Measurements from ENCODE around the gene CTSH.

DNA sequence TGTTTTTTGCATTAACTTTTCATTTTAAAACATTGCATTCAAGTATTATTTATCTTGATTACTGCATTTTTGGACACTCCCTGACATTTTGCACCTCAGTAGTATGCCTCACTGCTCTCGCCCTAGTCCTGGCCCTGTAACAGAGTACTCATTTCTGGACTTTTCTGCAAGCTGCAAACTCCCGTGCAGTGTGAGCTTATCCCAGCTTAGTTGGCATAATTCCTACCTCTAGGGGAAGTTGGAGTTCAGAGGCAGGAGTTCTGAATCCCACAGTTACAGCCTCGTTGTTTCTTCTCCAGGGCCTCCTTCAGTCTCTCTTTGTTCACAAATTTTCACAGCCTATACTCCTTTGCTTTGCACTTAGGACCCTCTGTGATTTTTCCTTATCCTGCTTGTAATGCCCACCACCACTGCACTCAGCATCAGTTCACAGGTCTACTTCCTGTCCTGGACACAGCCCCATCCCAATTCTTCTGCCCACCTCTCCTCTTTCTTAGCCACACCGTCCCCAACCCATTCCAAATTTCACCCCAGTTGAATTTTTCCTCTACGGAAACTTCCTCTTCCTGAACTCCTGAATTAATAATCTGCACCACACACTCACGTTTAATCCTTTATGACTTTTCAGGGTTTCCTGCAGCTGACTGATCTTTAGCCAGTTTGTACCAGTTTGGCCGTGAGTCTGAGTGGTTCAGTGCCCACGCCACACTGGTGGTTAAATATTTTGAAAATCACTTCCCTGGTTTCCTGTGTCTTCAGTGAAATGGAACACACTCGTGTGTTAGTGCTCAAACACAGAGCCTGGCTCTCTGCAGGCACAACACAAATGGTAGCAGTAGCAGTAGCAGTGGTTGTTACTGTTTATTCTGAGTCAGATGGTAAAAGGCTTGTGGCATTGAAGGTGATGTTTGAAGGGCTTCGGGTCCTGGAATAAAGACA is 6.3 kb upstream of the CTSH start:
- TF ChIP-seq, protein P1, sequence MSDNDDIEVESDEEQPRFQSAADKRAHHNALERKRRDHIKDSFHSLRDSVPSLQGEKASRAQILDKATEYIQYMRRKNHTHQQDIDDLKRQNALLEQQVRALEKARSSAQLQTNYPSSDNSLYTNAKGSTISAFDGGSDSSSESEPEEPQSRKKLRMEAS (IDR thresholded peaks at IDR 0.05): no peak
- TF ChIP-seq CREB1 (IDR thresholded peaks at IDR 0.05; ENCODE audit: low read depth) (no peak), CEBPB (IDR thresholded peaks at IDR 0.05) (no peak), EP300 (IDR thresholded peaks at IDR 0.05; ENCODE audit: borderline replicate concordance) (no peak), RAD21 (IDR thresholded peaks at IDR 0.05; ENCODE audit: low read depth) (no peak), NFIC (IDR thresholded peaks at IDR 0.05) (no peak), TAF1 (IDR thresholded peaks at IDR 0.05; ENCODE audit: low read depth) (no peak), YY1 (IDR thresholded peaks at IDR 0.05; ENCODE audit: low read depth) (no peak), TEAD4 (IDR thresholded peaks at IDR 0.05) (no peak), EGR1 (IDR thresholded peaks at IDR 0.05) (no peak)
- TF ChIP-seq, protein P2, sequence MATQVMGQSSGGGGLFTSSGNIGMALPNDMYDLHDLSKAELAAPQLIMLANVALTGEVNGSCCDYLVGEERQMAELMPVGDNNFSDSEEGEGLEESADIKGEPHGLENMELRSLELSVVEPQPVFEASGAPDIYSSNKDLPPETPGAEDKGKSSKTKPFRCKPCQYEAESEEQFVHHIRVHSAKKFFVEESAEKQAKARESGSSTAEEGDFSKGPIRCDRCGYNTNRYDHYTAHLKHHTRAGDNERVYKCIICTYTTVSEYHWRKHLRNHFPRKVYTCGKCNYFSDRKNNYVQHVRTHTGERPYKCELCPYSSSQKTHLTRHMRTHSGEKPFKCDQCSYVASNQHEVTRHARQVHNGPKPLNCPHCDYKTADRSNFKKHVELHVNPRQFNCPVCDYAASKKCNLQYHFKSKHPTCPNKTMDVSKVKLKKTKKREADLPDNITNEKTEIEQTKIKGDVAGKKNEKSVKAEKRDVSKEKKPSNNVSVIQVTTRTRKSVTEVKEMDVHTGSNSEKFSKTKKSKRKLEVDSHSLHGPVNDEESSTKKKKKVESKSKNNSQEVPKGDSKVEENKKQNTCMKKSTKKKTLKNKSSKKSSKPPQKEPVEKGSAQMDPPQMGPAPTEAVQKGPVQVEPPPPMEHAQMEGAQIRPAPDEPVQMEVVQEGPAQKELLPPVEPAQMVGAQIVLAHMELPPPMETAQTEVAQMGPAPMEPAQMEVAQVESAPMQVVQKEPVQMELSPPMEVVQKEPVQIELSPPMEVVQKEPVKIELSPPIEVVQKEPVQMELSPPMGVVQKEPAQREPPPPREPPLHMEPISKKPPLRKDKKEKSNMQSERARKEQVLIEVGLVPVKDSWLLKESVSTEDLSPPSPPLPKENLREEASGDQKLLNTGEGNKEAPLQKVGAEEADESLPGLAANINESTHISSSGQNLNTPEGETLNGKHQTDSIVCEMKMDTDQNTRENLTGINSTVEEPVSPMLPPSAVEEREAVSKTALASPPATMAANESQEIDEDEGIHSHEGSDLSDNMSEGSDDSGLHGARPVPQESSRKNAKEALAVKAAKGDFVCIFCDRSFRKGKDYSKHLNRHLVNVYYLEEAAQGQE (IDR thresholded peaks at IDR 0.05; ENCODE audit: low read depth): no peak
